NB4 (cell line): Measurements from ENCODE around the gene RERE.

Experiments
- DNase-seq: peaks from one replicate; pipeline ENCODE4 v3.0.0; 2010; ENCODE audit warnings: low read depth
- H3K4me3 ChIP-seq: one replicate; pipeline ENCODE4 v1.5.1; 2011; ENCODE audit warnings: mild to moderate bottlenecking, low read depth, low read length, moderate library complexity
- MYC ChIP-seq: IDR thresholded peaks from 2 replicates; pipeline ENCODE4 v1.6.1; 2011; ENCODE audit warnings: low read depth, low read length
- POLR2A ChIP-seq: IDR thresholded peaks from 2 replicates; pipeline ENCODE4 v1.6.1; 2011; ENCODE audit warnings: mild to moderate bottlenecking; ENCODE audit not compliant: insufficient read length; ENCODE audit errors: extremely low read depth
- TF ChIP-seq, protein P1 (sequence below): IDR thresholded peaks from 2 replicates; pipeline ENCODE4 v1.6.1; 2011; ENCODE audit warnings: low read depth, low read length
- TF ChIP-seq, protein P2 (sequence below): IDR thresholded peaks from one replicate; pipeline ENCODE4 v1.5.1; 2012; ENCODE audit warnings: low read depth, low read length

RERE gene

DNA sequence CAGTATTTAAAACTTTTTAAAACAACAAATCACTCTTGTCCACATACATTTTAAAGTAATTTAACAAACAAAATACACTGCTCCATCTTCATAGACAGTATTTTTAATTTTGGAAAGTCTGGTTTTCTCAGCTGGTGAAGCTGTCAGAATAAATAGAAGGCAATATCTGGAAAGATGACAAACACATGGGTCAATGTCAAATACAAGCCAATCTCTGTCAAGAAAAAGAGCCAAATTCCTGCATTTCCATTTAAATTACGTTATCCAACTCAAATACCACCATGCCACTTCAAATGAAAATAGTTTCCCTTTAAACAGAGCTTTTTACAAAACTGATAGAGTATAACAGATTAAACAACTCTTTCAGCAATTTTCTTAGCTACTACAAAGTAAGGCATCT lies 176.5 kb downstream of the RERE start:
- TF ChIP-seq, protein P1, sequence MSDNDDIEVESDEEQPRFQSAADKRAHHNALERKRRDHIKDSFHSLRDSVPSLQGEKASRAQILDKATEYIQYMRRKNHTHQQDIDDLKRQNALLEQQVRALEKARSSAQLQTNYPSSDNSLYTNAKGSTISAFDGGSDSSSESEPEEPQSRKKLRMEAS: no peak
- TF ChIP-seq POLR2A: no peak
- no peak for TF ChIP-seq MYC
- TF ChIP-seq, protein P2, sequence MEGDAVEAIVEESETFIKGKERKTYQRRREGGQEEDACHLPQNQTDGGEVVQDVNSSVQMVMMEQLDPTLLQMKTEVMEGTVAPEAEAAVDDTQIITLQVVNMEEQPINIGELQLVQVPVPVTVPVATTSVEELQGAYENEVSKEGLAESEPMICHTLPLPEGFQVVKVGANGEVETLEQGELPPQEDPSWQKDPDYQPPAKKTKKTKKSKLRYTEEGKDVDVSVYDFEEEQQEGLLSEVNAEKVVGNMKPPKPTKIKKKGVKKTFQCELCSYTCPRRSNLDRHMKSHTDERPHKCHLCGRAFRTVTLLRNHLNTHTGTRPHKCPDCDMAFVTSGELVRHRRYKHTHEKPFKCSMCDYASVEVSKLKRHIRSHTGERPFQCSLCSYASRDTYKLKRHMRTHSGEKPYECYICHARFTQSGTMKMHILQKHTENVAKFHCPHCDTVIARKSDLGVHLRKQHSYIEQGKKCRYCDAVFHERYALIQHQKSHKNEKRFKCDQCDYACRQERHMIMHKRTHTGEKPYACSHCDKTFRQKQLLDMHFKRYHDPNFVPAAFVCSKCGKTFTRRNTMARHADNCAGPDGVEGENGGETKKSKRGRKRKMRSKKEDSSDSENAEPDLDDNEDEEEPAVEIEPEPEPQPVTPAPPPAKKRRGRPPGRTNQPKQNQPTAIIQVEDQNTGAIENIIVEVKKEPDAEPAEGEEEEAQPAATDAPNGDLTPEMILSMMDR: no peak
- no peak overlapping the region for H3K4me3 ChIP-seq
- DNase-seq: no peak

DNA sequence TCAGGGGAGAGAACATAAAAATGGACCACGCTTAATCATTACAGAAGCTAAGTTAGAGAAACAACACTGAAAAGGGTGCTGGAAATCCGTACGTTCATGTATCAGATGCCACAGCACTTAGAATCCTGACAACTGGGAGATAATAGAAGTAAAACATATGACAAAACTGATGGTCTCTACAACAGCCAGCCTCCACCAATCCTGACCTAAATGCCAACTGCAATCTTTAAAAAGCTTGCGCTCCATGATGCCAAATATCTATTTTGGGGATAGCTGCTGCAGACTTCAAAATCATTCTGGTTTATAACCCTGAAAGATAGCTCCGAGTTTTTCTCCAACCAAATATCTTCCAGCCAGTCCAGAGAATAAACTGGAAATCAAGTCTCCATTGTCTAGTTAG lies 178.3 kb downstream of the RERE start:
- no peak overlapping the region for H3K4me3 ChIP-seq
- TF ChIP-seq, protein P1: no peak
- no peak for DNase-seq

DNA sequence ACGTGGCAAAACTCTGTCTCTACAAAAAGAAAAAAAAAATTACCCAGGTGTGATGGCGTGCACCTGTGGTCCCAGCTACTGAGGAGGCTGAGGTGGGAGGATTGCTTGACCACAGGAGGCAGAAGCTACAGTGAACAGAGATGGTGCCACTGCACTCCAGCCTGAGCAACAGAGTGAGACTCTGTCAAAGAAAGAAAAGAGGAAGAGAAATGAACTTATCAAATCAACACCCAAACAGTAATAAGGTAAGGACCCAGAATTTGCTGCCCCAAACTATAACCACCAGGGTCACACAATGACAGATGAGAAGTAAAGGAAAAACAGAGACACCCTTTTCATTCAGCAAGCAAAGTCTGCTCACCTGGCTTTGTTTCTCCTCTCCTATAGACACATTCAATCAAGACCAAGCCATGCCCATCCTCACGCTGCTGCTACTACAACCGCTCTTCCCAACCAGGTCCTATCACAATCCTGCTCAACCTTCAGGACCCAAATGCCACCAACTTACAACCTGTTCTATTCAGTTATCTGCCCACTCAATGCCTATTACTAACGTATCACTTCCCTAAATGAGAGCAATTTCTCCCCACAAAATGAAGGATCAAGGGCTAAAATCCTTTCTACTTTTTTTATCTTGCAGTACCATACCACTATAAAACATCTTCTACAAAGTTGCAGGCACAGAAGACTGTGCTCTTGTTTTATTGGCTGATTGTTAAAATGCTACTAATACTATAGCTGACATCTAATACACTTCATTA lies 183.5 kb downstream of the RERE start:
- H3K4me3 ChIP-seq: no peak overlapping the region
- DNase-seq: no peak
- TF ChIP-seq, protein P1: no peak

DNA sequence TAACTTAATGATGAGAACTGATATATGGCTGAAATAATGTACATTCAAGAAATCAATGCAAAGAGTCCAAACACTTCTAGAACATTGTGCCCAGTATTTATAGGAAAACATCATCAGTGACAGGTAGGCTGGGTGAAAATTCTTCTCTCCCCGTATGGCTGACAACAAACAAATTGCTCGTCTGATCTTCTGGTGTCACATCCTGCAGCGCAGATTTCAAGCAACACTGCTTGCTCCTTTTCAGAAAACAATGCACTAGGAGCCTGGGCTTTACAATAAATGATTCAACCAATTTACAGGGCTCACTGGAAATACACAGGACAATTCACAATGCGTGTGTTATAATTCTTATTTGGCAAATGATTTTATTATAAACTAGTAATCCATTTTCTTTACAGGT lies 185.3 kb downstream of the RERE start:
- TF ChIP-seq, protein P1: no peak
- TF ChIP-seq, protein P2: no peak
- TF ChIP-seq POLR2A (no peak), MYC (no peak)

DNA sequence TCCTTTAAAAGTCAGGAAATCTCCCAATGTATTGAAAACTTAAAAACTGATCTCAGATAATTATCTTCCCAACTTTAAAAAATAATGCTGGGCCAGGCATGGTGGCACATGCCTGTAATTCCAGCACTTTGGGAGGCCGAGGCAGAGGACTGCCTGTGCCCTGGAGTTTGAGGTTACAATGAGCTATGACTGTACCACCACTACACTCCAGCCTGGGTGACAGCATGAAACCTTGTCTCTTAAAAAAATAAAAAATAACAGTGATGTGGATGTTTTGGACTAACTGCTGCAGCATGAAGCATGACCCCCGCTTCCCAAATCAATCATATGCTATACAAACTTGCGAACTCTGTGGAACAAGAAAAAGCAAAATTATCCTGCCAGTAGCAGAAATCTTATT lies 186.3 kb downstream of the RERE start:
- H3K4me3 ChIP-seq: no peak overlapping the region
- TF ChIP-seq, protein P2: no peak
- no peak for TF ChIP-seq POLR2A
- TF ChIP-seq, protein P1: no peak
- TF ChIP-seq MYC: no peak
- no peak for DNase-seq

More for the DNA sequence above, 185.3 kb downstream of the RERE start:
- no peak overlapping the region for H3K4me3 ChIP-seq
- DNase-seq: no peak

DNA sequence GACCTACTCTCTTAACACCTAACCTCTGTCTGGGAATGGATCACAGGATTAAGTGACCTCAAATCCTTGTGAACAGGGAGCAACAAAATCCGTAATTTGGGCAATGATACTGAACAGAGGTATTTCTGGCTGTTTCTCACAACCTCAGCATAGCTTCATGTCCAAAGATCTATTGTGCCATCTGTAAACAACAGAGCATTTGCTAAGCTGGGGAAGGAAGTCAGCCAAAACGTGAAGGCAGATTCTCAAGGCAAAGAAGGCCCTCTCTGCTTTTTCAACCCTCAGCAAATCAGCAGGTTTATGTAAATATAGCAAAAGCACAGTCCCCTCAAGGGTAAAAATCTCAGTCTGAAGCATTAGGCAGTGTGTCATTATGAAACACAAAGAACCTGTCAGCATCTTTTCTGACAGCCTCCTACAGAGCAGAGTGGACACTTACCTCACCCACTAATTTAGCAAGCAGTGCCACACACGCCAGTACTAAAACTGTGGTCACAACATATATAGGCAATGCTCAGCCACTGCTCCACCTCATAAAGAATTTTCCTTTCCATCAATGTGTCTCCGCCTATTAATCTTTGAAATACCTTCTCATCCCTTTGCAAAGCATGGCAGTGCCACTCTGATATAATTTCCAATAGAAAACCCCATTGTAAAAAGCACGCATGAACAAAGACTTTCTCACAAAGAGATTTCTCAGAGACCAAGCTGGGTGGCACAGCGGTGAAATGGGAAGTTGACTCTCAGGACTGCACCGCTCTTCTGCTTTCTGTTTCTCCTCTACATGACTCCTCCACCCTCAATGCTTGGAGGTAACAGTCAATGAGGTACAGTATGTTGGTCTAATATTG lies 188.0 kb downstream of the RERE start:
- no peak overlapping the region for H3K4me3 ChIP-seq
- TF ChIP-seq MYC (no peak), POLR2A (no peak)
- TF ChIP-seq, protein P1: no peak
- TF ChIP-seq, protein P2: no peak
- peak; percentile 53 for DNase-seq

DNA sequence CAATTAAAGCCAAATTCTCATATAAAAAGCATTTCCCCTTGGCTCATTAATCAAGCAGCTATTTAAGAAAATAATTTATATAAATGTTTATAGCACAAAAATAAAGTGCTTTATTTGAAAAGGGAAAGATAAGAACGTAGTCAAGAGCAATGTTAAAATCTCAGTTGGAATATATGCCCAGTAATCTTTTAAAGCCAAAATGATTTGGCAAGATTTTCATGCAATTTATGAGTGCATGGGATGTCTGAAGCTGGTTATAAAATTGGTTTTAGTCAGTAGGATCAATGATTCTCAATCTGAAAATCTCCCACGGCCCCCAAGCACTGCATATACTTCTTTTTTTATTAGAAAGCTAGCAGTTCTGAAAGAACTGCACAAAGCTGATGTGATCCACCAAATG lies 188.8 kb downstream of the RERE start:
- no peak for DNase-seq
- no peak for TF ChIP-seq POLR2A
- TF ChIP-seq, protein P1: no peak
- no peak for TF ChIP-seq MYC
- TF ChIP-seq, protein P2: no peak
- no peak overlapping the region for H3K4me3 ChIP-seq
